Stimulated activated CD8-positive, alpha-beta memory T cell treated with anti-CD3 and anti-CD28 coated beads, Interleukin-4, amount 100 ng/mL, for 24 hours (primary cell): Measurements from ENCODE around the gene FBXL7.

Experiments used
- DNase-seq: peaks from one replicate; pipeline ENCODE4 v3.0.0-alpha.2; 2020; ENCODE audit warnings: low read depth

The FBXL7 gene

DNA sequence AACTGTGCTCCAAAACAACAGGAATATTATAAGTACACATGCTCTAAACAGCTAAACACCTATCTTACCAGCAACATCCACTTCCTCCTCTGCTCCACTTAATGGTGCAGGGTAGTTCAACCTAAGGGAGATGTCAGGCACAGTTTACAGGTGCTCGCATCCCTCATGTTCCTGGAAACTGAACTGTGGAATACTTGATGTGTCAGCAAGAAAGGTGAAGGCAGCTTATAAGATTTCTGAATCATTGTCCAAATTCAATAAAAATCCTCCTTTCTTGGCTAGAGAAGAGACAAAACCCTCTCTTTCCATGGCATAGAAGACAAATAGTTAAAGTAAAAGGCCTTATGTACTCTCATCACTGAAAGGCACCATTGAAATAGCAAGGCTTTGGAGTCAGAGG is 272.2 kb downstream of the FBXL7 start:
- no peak for DNase-seq

DNA sequence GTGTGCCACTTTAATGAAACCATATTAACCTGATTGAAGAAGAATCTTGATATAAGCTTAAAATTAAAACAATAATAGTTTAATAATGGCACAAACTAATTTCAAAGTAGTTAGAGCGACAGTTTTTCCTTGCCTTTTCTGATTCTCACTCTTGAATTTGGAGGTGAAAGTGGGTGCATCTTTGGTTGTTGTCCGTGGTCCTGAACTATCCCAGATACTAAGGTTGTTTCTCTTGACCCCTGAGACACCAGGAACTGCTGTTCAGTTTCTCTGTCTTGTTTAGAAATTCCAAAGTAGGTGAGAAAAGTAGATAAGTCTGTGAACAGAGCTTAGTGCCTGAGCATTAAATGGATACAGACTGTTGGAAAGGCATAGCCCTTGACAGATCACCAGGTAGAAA is 274.7 kb downstream of the FBXL7 start:
- DNase-seq = no peak

DNA sequence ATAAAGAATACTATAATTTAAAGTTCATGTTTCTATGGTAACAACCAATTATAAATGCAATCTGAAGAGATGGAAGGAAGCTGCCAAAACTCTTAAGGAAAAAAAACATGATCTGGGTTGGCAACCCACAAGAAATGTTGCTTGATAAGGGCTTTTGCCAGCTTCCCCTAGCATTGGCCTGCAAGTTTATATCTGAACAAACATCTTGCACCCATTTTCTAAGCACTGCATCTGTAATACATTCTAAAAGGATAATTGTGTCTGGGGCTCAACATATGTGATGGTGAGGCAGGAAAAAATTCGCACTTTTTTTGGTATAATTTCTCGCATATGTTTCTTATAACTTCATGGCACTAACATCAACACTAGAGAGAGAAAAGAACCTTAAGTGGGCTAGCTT is 276.4 kb downstream of the FBXL7 start:
- DNase-seq = no peak

DNA sequence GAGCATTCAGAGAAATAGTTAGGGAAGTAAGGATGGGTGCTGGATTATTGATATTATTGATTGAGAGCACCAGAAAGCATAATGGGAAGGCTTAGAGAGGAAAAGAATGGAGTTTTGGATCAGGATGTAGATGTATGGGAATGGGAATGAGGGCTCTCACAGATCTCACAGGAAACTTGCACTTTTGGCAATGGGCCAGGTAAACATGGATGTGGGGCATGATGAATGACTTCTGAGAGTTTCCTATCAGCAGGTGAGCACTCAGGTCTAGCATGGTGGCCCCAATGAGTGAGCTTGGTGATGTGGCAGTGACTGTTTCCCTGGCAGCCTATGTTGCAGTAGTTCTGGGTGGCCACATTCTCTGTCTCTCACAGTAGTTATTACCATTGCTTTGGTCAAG is 283.8 kb downstream of the FBXL7 start:
- DNase-seq = no peak

DNA sequence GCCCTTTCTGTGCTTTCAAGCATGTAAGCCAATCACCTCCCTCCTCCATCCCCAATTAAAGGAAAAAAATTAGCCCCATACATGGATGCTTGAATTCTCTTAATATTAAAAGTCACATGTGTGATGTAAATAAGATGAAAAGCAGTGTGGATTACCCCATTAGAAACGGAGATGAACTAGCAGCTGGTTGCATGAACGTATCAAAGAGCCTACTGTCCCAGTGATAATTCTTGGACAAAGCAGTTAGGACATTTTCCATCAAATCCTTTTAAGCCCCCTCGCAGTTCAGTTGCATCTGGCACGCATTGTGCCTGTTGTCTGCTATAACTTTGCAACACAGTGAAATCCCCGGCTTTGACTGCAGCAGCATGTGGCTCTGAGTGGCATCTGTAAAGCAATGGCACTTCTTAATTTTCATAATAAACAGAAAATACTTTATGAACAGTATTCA is 285.6 kb downstream of the FBXL7 start:
- DNase-seq = no peak

DNA sequence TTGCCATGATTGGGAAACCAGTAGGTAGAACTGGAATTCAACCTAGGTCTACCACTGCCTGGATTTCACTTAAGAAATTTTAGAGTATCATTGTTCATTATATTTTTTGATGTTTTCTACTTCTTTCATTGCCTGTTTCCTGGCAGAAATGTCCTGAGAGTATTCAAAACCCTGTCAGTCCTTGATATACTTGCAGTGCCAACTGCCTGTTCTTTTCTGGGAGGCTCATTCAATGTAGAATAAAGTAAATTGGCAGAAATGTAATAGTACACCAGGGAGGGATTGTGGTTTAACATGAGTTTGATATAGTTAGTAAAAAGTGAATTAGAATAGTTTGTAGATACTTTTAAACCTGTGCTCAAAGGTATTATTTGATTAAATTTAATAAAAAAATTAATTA is 286.3 kb downstream of the FBXL7 start:
- DNase-seq = no peak

DNA sequence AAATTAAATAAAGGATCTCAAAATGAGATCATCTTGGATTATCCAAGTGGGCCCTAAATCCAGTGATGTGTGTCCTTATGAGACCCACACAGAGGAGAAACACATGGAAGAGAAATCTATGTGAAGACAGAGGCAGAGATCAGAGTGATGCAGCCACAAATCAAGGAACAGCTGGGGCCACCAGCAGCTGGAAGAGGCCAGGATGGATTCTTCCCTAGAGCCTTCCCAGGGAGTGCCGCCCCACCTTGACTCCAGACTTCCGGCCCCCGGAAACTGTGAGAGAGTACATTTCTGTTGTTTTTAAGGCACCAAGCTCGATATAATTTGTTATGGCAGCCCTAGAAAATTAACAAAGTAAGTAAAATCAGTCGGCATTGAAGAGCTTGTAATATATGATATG is 286.9 kb downstream of the FBXL7 start:
- no peak for DNase-seq

DNA sequence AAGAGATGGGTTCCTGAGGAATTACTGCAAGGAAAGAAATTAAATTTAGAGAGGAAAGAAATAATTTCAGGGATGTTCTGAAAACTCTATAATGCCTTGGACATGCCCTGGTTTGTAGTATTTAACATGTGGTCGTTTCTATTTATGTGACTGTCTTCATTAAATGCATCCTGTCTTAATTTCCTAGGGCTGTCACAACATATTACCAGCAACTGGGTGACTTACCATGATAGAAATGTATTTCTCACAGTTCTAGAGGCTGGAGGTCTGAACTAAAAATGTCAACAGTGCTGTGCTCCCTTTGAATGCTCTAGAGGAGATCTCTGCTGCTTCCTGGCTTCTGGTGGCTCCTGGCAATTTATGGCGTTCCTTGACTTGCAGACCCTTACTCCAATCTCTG is 287.7 kb downstream of the FBXL7 start:
- DNase-seq = no peak

DNA sequence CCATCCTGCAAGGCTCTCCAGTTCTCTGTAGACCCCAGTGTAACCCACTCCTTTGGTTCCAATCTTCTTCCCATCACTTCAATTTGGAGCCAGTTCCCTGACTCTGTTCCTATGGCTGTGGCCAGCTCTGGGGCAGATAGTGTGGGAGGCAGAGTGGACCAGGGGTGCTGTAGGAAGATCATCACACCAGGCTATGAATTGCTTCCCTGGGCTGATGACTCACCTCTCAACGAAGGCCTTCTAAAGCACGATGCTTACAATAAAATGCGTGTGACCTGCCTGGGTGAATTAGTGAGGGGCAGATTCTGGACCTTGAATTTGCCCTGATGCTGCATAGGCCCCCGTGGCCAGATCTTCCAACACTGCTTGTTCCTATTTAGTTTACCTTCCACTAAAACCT is 289.7 kb downstream of the FBXL7 start:
- no peak for DNase-seq

DNA sequence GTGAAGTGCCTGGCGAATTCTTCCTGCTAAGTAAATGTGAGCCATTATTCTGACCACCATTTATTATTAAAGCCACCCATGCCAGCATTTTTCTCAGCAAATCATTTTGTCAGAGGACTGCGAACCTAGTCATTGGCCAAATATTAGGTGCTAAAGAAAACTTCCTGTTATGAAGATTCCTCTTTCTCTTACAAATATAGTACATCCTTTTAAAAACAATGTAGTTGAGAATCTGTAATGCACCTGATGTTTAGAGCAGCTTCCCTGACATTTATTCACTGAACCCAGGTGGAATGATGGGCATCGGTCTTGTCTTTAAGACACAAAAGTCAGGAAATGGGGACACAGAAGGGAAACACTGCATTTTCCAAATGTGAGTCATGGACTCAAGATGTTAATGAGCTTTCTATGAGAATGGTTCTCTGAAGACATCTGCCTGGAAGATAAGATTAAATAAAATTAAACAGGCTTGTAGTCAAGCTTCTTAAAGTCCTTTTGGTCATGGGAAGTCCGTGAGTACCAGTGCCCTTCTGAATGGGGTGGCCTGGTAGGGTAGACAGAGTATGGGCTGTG is 290.6 kb downstream of the FBXL7 start:
- DNase-seq = no peak

DNA sequence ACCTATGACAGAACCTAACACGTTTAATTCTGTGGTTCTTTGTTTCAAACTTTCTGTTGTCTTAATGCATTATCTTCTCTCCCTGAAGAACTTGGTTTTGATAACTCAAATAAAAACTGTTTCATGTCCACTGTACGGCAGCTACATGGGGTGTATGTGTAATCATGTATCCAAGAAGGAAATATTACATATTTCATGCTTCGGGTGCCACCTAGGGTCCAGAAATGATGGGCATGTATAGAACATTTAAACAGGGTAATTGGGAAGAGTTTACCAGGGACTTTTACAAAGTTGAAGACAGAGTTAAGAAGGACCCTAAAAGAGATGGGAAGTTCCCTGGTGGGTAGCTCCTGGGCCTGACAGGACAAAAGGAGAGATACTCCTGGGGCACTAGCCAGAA is 291.3 kb downstream of the FBXL7 start:
- no peak for DNase-seq

DNA sequence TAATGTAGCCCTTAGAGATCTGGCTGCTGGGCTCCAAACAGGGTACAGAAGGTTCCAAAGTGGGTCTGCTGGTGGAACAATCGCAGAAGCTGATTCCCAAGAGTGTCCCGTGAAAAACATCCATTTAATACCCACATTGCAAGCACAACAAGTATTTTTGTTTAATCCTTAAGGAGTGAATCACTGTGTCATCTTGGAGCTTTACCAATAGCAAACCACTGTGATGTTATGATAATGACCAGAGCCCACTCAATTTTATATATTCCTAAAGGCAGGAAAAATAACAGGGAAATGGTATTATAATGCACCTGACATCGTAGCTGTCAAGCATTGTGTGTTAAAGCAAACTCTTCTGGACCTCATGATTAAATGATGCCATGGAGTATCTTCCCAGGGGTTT is 291.9 kb downstream of the FBXL7 start:
- DNase-seq = no peak

DNA sequence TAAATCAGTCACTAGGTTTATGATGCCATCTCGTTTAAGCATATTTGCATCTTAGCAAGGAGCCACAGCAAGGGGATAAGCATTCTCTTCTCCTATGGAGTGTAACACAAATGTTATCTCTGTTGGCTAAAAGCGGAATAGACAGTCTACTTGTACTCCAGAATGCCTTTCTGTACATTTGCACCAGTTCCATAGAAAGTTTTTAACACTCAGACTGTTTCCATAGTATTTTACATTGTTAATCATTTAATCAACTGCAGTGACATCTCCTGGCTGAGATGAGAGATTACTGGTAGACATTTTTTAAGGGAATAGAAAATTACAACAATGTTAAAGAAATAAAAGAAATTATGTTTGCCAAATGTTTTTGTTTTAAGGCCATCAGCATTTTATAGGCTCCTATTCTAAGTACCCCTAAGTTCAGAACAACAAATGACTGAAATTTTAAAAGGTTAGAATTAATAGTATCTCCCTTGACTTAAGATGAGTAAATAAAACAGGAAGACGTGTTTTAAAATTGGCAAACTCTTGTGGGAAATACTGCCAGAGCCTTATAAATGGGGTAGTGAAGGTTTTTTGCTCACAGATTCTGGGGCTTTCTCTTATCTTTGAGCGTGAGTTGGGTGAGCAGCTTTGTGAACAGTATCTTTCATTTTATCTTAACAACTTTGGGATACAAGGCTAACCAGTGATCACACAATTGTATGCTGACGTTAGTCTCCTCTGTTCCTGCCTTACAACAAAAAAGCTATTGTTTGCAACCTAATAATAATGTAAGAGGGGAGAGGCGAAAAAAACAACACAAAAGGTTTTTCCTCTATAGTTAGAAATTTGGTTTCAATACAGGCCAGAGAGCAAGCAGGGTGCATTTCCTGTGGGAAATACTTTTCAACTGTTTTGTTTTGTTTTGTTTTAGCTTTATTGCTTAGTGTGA is 294.3 kb downstream of the FBXL7 start:
- no peak for DNase-seq

DNA sequence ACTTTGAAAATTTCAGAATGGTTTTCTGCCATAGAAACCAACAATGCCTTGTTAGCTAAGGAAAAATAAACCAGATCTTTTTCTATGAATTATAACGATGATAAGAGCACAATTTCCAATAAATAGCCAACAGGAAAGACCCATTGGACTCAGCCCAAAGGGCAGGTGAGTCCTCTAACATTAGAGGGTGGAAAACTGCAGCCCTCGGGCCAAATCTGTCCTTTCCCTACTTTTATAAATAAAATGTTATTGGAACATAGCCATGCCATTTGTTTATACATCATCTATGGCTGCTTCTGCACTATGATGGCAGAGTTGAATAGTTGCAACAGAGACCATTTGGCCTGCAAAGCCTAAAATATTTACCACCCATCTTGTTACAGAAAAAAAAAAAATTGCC is 296.1 kb downstream of the FBXL7 start:
- DNase-seq = no peak

DNA sequence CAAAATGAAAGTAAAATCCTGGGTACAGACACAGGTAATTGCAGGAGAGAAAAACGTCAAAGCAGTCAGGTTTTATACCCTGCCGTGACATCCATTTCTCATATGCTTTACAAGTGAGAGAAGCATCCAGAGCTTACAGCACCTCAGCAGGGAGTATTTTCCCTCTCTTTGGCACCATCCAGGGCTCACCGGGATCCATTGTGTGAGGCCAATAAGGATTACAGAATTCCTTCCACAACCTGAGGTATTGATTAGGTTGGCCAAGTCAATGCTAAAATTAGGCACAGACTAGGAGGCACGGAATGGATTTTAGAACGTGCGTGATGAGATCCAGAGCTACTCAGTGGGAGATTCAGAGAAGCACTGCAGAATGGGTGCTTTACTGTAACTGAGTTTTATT is 296.6 kb downstream of the FBXL7 start:
- no peak for DNase-seq

DNA sequence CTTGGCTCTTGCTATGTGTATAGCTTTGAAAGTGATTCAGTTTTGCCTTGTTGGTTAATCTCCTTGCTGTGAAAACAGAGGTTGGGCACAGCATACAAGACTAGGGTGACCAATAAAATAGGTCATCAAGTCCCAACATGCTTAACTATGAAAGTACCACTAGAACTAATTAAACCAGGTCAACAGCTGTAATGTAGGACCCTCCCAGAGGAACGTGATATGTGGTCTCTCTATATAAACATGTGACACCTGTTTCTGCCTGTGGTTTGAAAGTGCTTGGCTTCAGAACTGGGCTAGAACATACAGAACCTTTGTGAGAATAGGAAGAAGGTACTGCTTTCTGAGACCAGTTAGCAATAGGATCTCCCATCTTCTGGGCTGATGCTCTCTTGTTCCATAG is 297.1 kb downstream of the FBXL7 start:
- DNase-seq = no peak

DNA sequence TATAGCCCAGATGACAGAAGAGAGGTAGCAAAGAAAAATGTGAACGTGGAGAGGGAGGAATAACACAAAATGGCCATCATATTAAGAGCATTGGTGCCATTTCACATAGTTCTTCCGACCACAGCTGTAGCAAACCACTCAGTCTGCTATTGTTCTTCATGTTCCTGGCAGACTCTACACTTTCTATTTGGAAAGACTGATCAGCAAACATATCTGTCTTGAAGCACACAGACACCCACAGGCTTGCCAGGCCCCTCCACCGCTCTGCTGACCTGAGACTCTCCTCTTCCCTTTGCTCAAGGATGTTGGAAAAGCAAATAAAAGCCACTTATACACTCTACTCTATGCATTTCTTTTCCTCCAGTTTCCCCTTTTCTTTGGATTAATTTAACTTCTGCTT is 298.0 kb downstream of the FBXL7 start:
- DNase-seq = no peak

DNA sequence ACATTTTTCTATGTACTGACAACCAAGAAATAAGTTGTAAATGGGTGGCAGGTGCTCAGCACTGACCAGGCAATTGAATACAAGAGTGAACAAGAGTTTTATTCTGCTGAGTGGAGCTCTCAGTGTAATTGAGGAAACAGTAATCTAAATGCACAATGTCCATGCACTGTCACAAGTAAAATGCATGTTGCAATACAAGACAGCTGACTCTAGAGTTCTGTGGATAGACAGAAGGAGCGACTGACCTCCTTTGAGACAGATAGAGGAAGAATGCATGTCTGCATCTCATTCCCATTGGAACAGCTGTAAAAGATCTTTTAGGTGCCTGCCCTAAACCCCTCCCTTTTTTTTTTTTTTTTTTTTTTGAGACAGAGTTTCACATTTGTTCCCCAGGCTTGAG is 299.0 kb downstream of the FBXL7 start:
- DNase-seq = no peak

DNA sequence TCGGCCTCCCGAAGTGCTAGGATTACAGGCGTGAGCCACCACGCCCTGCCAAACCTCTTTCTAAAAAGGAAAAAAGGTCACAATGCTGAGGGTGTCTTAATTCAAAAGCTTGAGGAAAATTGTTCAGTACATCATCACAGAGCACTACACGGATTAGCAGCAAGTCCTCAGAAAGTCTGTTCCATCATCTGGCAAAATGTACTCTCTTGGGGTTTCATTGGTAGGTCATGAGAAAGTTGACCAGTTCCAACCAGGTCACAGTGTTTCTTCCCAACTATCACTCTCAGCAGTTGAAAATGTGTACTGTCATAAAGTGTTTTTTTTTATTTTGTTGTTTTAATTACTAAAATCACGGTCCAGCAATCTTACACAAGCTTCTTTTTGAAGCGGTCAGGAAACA is 299.6 kb downstream of the FBXL7 start:
- DNase-seq = no peak

DNA sequence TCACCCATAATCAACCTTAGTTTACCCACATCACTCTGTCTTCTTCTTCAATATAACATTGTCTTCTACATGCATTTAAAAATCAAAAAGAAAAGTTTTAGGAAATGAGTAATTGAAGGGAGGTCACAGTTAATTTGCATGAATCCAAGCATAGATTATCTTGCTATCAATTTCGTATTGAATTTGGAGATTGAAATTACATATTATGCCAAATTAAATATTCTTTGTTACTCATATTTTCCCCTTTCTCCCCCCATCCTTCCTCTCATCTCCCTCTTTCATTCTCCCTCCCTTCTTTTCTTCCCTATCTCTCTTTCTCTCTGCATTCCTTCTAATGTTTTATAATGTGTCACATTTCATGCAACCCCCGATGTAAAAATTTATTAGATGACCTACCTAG is 303.3 kb downstream of the FBXL7 start:
- DNase-seq = no peak

DNA sequence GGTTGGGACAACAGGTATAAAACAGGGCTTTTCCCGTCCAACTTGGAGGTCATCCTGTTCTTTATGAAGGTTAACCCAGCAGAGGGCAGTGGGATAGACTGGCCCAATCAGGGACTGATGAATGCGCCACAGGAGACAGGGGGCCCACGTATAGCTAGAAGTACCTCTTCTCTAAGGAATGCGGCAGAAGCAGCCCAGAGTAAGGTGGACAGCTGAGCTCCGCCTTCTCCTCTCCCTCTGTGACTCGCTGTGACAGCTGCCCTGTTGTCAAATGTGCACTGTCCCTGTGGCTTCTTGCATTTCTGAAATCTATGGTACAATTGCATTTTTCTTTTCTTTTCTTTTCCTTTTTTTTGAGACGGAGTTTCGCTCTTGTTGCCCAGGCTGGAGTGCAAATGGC is 306.6 kb downstream of the FBXL7 start:
- no peak for DNase-seq

DNA sequence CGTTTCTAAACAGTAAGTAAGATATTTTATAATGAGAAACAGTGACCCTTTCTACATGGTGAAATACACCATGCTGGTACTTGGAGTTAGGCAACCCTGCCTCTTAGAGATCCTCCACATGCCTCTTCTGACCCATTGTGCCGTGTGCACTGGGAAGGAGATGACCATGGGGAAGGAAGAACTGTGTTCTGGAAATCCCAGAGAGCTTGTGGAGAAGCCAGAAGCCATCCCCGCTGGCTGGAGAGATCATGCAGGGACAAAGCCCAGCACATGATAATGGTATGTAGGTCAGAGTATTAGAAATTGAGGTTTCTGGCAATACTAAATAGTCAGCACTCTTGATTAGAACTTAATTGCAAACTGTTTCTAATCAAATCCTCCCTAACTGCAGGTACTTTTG is 307.3 kb downstream of the FBXL7 start:
- DNase-seq = no peak

DNA sequence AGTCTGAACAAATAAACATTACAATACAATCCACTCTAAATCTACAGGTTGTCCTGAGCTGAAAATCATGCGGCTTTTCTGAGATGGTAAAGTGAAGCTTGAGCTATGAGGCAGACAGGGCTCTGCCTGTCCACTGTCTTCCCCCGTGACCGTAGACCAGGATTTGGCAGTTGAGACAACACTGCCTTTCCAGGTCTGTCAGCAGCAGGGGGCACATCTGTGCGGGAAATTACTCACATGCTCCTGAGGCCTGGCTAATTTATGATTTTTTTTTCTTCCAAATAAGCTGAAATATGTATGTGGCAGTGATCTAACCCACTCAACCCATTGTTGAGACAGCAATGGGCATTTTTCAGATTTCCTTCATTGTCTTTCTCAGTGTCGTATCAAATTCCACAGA is 307.9 kb downstream of the FBXL7 start:
- no peak for DNase-seq

DNA sequence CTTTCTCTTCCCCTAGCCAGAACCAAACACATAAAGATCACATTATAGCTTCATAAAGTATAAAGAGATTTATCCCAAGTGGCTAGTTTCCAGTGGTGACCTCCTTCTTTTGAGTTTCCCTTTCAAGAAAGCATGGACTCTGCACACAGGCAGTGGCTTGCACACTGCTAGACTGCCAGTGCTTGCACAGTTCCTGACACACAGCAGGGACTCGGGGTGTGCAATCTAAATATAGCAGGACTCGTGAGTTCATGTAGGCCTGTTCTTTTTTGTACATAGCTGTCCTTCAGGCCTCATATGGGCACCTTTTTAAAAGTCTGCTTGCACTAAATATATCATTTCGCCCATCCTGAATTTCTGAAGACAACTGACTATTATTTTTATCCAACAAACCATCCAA is 308.6 kb downstream of the FBXL7 start:
- DNase-seq = no peak
